Body of pancreas (tissue), 4 donors: ENCODE results near the gene ATP8A2.

ENCODE experiments used
- POLR2A ChIP-seq, 3 donors: fragments of 450-650 bp; IDR thresholded peaks; one replicate each; pipeline ENCODE4 v1.6.1; 2016; ENCODE audit warnings: antibody characterized with exemption in 3 of 3, mild to moderate bottlenecking in 2 of 3
- TF ChIP-seq, protein P1 (sequence below), 7 experiments: fragments of 450-650 bp in 4 of 7; fragments of 200-600 bp in 3 of 7; sonication (generic) in 3 of 7; IDR thresholded peaks; one replicate each; pipeline ENCODE4 v1.5.1; 2016 to 2019; ENCODE audit warnings: antibody characterized with exemption in 7 of 7

GRCh38 chr13:25689539-25689938, 317.8 kb downstream of the ATP8A2 start:
- TF ChIP-seq POLR2A (IDR thresholded peaks at IDR 0.05) = no peak
- TF ChIP-seq, protein P1, sequence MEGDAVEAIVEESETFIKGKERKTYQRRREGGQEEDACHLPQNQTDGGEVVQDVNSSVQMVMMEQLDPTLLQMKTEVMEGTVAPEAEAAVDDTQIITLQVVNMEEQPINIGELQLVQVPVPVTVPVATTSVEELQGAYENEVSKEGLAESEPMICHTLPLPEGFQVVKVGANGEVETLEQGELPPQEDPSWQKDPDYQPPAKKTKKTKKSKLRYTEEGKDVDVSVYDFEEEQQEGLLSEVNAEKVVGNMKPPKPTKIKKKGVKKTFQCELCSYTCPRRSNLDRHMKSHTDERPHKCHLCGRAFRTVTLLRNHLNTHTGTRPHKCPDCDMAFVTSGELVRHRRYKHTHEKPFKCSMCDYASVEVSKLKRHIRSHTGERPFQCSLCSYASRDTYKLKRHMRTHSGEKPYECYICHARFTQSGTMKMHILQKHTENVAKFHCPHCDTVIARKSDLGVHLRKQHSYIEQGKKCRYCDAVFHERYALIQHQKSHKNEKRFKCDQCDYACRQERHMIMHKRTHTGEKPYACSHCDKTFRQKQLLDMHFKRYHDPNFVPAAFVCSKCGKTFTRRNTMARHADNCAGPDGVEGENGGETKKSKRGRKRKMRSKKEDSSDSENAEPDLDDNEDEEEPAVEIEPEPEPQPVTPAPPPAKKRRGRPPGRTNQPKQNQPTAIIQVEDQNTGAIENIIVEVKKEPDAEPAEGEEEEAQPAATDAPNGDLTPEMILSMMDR (IDR thresholded peaks at IDR 0.05) = no peak
